ENCODE measurements around the gene CLIC1.
A peak's percentile ranks its signal among the peaks of the same experiment; 100 is the strongest.

CLIC1 gene

GRCh38 chr6:31767096-31767645 is 30.8 kb upstream of the CLIC1 start:
- FAIRE-seq, result no peak
- TF ChIP-seq CTCF (IDR thresholded peaks at IDR 0.05; ENCODE audit: insufficient read depth, missing control alignments), result no peak
- no peak for DNase-seq (ENCODE audit: insufficient read length, low spot score)

- DNase-seq (ENCODE audit: insufficient read length, low spot score) (no peak), FAIRE-seq (no peak)
- TF ChIP-seq CTCF (IDR thresholded peaks at IDR 0.05; ENCODE audit: insufficient read depth, missing control alignments), result no peak
Measured at GRCh38 chr6:31765910-31766794, 29.8 kb upstream of the CLIC1 start.

- DNase-seq (ENCODE audit: insufficient read length, low spot score) (no peak), FAIRE-seq (no peak)
- no peak for TF ChIP-seq CTCF (IDR thresholded peaks at IDR 0.05; ENCODE audit: insufficient read depth, missing control alignments)
Measured at GRCh38 chr6:31765559-31765909, 29.2 kb upstream of the CLIC1 start.

GRCh38 chr6:31764198-31764597 is 27.9 kb upstream of the CLIC1 start:
- DNase-seq (ENCODE audit: insufficient read length, low spot score), result no peak
- FAIRE-seq, result no peak
- TF ChIP-seq CTCF (IDR thresholded peaks at IDR 0.05; ENCODE audit: insufficient read depth, missing control alignments), result no peak

- DNase-seq (ENCODE audit: insufficient read length, low spot score) (no peak), FAIRE-seq (no peak)
- TF ChIP-seq CTCF (IDR thresholded peaks at IDR 0.05; ENCODE audit: insufficient read depth, missing control alignments), result peak; percentile 12
Measured at GRCh38 chr6:31763619-31763940, 27.2 kb upstream of the CLIC1 start.

- FAIRE-seq (no peak), DNase-seq (ENCODE audit: insufficient read length, low spot score) (no peak)
- TF ChIP-seq CTCF (IDR thresholded peaks at IDR 0.05; ENCODE audit: insufficient read depth, missing control alignments), result no peak
Measured at GRCh38 chr6:31762878-31763618, 26.7 kb upstream of the CLIC1 start.

GRCh38 chr6:31762356-31762755 is 26.0 kb upstream of the CLIC1 start, which contains the start of gene SAPCD1:
Gene SAPCD1 (plus strand): TSS chr6:31762656. CDS start chr6:31763055, 399 bp downstream.
- DNase-seq (ENCODE audit: insufficient read length, low spot score) (no peak), FAIRE-seq (no peak)
- no peak for TF ChIP-seq CTCF (IDR thresholded peaks at IDR 0.05; ENCODE audit: insufficient read depth, missing control alignments)
